HG02763 (cell line): Measurements from ENCODE around the gene RIOX2.
"Not testable (repeated sequence)": the region's sequence is repeated elsewhere in the genome, so short reads cannot be mapped to it uniquely, and the experiment has no call there.

ENCODE experiments used
- ATAC-seq: cut with Tn5 transposase; IDR thresholded peaks from one replicate; pipeline ENCODE4 v1.9.1; 2021; ENCODE audit warnings: mild to moderate bottlenecking, moderate library complexity; ENCODE audit not compliant: unreplicated experiment

RIOX2 gene

GRCh38 chr3:97916576-97916975 is 55.7 kb downstream of the RIOX2 start:
- ATAC-seq = no peak

GRCh38 chr3:97914388-97914787 is 57.8 kb downstream of the RIOX2 start:
- no peak for ATAC-seq

- no peak for ATAC-seq
Measured at GRCh38 chr3:97911459-97911858, 60.8 kb downstream of the RIOX2 start.

- no peak for ATAC-seq
Measured at GRCh38 chr3:97910931-97911351, 61.3 kb downstream of the RIOX2 start.

- ATAC-seq = not testable (repeated sequence)
Measured at GRCh38 chr3:97910236-97910831, 61.9 kb downstream of the RIOX2 start.

GRCh38 chr3:97909830-97910229 is 62.4 kb downstream of the RIOX2 start:
- ATAC-seq = not testable (repeated sequence)

GRCh38 chr3:97901313-97902248 is 70.7 kb downstream of the RIOX2 start:
- ATAC-seq = no peak

GRCh38 chr3:97899331-97899730 is 72.9 kb downstream of the RIOX2 start:
- ATAC-seq = no peak

- no peak for ATAC-seq
Measured at GRCh38 chr3:97896547-97896946, 75.7 kb downstream of the RIOX2 start.

- ATAC-seq = no peak
Measured at GRCh38 chr3:97896129-97896528, 76.1 kb downstream of the RIOX2 start.

- peak; percentile 75 for ATAC-seq
Measured at GRCh38 chr3:97895216-97895615, 77.0 kb downstream of the RIOX2 start.

- no peak for ATAC-seq
Measured at GRCh38 chr3:97892852-97893251, 79.4 kb downstream of the RIOX2 start.
